GM21576 (cell line): ENCODE data around the gene GOLGA6L6.
"Not testable (repeated sequence)": the region's sequence is repeated elsewhere in the genome, so short reads cannot be mapped to it uniquely, and the experiment has no call there.

Source experiments
- ATAC-seq: cut with Tn5 transposase; IDR thresholded peaks from one replicate; pipeline ENCODE4 v1.9.1; 2021; ENCODE audit warnings: mild to moderate bottlenecking, moderate library complexity; ENCODE audit not compliant: unreplicated experiment

The GOLGA6L6 gene, protein sequence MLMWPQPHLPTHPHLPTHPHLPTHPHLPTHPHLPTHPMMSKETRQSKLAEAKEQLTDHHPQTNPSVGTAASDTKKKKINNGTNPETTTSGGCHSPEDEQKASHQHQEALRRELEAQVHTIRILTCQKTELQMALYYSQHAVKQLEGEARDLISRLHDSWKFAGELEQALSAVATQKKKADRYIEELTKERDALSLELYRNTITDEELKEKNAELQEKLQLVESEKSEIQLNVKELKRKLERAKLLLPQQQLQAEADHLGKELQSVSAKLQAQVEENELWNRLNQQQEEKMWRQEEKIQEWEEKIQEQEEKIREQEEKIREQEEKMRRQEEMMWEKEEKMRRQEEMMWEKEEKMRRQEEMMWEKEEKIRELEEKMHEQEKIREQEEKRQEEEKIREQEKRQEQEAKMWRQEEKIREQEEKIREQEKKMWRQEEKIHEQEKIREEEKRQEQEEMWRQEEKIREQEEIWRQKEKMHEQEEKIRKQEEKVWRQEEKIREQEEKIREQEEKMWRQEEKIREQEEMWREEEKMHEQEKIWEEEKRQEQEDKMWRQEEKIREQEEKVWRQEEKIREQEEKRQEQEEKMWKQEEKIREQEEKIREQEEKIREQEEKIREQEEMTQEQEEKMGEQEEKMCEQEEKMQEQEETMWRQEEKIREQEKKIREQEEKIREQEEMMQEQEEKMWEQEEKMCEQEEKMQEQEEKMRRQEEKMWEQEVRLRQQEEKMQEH

DNA sequence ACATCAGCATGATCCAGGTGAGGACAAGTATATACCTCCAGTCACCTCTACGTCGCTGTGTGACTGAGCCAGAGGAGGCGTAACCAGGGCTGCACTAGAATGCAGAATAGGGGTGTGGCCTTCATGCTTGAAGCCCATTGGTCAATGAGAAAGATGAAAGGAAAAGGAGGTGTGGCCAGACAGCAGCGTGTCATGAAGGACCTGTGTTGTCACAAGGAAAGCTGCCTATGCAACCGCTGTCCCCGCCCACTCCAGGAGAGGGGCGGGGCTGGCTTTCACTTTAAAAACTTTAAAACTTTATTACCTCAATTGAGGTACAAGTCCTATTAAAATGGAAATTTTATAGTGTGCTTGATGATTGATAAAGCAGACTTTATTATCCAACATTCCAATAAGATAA, at the start of gene GOLGA6L6:
Gene GOLGA6L6 (minus strand): TSS at position 101 of the 400 bp plus-strand sequence. CDS start 91 bp downstream, at position 10.
- ATAC-seq, result not testable (repeated sequence)

DNA sequence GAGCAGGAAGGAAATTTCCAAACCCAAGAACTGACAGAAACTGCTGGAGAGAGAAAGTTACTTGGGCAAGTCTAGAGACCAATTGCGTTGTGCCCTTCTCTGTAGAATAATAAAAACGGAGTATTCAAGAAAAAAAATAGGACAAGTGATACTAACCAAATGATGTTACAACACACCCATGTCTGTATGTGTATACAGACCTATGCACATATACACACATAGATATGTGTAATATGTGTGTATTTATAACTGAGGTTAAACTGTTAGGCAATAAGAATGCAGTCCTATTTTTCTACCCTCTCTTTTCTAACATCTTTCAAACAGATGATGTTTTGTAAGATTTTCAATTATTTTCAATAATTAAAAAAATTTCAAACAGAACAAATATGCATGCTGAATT, 48.5 kb upstream of the GOLGA6L6 start:
- ATAC-seq, result not testable (repeated sequence)

DNA sequence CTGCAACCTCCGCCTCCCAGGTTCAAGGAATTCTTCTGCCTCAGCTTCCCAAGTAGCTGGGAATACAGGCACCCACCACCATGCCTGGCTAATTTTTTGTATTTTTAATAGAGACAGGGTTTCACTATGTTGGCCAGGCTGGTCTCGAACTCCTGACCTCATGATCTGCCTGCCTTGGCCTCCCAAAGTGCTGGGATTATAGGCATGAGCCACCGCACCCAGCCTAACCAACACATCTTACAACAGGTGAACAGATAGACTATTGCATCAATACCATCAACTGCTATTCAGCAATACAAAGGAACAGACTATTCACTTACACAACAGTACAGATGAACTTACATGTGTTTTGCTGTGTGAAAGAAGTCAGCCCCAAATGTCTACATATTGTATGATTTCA, 45.2 kb upstream of the GOLGA6L6 start:
- ATAC-seq, result not testable (repeated sequence)

DNA sequence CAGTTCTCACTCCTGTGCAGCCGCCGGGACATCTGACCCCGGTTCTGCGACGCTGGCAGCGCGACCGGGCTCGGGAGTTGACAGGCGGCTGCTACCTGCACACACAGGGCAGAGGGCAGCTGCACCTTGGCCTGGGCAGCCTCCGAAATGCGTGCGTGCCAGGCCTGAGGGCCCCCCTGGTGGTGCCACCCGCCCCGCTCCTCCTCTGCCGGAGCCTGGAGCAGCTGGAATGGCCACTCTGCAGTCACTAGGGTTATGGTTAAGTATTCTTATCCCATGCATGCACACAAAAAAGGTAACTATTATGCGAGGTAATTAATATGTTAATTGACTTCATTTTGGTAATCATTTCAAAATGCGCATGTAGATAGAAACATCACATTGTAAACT, 41.1 kb upstream of the GOLGA6L6 start:
- ATAC-seq, result not testable (repeated sequence)

DNA sequence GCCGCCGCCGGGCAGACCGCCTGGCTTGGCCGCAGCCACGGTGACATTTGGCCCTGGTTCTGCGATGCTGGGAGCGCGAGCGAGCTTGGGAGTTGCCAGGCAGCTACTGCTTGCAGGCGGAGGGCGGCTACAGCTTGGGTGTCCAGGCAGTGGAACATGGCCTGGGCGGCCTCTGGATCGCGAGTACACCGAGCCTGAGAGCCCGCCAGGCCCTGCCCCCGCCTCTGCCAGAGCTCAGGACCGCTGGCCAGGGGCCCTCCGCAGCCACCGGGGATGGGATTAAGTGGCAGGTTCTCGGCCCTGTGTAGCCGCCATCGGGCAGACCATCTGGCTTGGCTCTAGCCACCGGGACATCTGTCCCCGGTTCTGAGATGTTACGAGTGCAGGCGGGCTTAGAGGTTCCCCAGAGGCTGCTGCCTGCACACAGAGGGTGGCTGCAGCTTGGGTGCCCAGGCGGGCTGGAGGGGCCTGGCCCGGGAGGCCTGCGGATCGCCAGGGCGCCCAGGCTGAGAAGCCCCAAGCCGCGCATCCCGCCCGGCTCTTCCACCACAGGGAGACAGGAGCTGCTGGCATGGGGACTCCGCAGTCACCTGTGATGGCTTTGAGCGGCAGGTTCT, 40.6 kb upstream of the GOLGA6L6 start:
- ATAC-seq, result not testable (repeated sequence)

DNA sequence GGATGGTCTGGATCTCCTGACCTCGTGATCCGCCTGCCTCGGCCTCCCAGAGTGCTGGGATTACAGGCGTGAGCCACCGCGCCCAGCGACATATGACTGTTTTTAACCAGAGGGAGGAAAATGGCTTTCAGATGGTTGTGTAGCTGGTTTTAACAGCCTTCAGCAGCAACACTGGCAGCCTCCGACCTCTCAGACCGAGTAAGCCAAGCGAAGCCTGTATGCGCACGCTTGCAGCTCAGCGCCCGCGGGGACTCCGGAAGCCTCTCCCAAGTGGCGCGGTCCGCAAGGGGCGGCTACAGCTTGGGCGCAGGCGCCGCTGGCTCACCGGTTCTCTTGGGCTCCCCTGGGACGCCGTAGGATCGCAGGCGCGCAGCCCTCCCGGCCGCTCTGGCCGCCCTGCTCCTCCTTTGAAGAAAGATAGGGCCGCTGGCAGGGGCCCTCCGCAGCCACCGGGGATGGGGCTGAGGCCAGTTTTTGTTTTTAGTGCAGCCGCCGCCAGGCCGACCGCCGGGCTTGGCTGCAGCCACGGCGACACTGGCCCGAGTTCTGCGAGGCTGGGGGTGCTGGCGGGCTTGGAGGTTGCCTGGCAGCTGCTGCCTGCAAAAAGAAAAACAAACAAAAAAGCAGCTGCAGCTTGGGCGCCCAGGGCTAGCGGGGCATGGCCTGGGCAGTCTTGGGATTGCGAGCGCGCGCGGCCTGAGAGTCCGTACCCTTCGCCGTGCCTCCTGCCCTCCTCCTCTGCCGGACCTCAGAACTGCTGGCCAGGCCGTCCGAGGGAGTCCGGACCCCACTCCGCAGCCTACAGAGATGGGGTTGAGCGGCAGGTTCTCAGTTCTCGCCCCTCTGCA, 39.9 kb upstream of the GOLGA6L6 start:
- ATAC-seq, result not testable (repeated sequence)

DNA sequence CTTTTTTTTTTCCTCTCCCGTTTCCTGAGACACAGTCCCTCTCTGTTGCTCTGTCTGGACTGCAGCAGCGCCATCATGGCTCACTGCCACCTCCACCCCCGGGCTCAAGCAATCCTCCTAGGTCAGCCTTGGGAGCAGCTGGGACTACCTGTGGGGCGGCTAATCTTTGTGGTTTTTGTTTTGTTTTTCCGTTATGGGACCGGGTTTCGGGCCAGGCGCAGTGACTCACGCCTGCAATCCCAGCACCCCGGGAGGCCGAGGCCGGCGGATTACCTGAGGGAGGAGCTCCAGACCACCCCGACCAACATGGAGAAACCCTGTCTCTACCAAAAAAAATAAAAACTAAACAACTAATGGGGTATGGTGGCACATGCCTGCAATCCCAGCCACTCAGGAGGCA, 38.1 kb upstream of the GOLGA6L6 start:
- not testable (repeated sequence) for ATAC-seq

DNA sequence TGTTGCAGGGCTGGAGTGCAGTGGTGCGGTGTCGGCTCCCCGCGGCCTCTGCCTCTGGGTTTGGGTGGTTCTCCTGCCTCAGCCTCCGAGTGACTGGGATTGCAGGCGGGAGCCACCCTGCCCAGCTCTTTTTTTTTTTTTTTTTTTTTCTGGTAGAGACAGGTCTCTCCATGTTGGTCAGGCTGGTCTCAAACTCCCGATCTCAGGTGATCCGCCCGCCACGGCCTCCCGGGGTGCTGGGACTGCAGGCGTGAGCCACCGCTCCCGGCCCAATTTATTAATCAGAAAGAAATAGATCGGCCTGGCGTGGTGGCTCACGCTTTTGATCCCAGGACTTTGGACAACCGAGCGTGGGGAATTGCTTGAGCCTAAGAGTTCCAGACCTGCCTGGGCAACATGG, 9.7 kb upstream of the GOLGA6L6 start:
- ATAC-seq, result not testable (repeated sequence)

DNA sequence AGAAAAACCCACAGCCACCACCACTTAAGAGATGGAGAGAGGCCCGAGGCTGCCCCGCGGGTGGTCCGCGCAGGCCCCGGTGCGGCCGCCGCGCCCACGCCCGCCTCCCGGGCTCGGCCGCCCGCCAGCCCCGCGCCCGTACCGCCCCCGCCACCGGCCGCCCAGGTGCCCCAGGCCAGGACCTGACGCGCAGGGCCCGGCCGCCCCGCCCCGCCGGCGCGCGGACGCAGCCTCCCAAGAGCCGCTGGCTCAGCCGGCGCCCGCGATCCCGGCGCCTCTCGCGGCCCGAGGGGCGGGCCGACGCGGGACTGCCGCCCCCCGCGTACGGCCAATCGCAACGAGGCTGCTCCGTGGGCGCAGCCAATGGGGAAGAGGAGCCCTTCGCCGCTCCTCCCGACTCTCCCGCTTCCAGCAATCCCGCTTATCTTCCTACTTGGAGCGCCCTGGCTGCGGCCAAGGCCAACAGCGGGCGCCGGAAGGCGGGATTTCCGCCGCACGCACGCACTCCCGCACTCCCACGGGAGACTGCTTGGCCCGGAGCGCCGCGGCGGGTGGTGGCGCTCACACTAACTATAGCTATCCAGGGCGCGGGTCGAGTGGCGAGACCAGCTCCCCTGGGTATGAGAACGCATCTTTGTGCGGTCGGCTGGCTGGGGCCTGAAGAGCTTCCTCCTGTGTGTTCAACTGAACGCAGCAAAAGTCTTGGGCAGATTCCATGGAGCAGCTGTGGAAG, 35.5 kb downstream of the GOLGA6L6 start:
- not testable (repeated sequence) for ATAC-seq

DNA sequence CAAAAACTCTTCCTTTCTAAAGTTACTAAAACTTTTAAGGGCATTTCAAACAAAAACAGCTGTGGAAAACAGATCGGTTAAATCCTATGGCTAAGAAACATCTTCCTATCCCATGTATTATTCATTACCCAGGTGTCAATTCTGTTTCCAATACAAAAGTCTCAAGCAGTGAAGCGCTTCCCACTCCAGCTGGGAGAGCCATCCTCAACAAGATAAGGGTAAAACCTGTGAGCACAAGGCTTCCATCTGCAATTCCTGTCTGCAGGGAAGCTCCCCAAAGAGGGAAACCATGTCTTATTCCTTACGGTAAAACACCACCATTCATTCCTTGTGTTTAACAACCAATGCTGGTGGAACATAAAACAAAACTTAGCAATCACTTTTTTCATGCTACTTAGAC, 38.8 kb downstream of the GOLGA6L6 start:
- not testable (repeated sequence) for ATAC-seq

DNA sequence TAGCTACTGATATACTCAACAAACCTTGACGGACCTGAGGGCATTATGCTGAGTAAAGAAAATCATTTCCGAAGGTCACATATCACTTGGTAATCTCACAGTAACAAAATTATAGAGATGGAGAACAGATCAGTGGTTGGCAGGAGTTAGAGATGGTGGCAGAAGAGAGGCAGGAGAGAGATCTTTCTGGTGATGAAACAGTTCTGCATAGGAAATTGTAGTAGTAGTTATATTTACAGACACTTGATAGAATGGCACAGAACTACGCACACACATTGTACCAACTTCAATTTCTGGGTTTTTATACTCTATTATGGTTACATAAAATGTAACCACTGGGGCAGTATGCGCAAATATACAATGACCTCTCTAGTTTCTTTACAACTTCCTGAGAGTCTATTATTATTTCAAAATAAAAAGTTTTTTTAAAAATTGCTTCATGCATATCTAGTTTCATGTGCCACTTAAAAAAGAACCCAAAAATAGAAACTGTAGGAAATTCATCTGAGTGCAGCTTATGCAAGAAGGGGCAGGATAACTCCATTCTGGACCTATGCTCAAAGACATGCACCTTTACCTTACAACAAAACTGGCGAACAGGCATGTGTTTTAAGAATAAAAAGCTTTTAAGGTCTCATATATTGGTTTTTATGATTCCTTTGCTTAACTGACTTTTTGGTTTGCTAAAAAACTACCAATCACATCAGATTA, 39.9 kb downstream of the GOLGA6L6 start:
- ATAC-seq, result not testable (repeated sequence)

DNA sequence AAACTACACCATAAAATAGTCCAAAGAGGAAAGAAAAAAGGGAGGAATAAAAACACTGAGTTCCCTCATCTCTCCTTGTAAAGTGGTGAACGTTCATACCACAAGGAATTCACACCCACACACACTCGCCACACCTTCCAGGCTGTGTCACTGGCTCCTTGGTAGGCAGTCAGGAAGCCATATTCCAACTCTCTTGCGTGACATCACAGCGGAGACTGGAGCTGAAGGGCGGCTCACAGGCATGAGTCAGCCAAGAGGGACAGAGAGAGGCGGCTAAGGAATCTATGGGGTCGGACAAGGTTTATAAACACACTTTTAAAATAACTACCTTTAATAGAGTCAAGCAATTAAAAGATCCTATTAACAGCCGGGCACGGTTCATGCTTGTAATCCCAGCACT, 43.8 kb downstream of the GOLGA6L6 start:
- not testable (repeated sequence) for ATAC-seq

DNA sequence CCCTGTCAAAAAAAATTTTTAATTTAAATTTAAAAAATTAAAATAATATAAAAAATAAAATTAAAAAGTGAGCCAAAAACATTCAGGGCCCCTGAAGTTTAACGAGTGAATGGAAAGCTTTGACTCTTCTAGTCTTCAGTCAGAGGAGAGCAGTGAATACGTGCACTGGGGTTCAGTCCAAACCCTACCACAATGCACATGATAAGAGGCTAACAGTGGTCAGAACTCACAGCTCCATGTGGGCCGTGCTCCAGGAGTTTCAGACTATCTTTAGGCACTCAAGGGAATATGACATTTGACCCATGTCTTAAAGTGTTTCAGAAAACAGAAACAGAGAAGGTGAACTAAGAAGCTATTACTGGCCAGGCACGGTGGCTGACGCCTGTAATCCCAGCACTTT, 48.6 kb downstream of the GOLGA6L6 start:
- not testable (repeated sequence) for ATAC-seq

DNA sequence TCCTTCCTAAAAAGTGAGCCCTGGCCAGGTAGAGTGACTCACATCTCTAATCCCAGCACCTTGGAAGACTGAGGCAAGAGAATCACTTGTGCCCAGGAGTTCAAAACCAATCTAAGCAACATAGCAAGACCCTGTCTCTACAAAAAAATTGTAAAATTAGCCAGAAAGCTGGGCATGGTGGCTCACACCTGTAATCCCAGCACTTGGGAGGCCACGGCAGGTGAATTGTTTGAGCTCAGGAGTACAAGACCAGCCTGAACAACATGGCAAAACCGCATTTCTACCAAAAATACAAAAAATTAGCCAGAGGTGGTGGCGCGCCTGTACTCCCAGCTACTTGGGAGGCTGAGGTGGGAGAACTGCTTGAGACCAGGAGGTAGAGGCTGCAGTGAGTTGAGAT, 49.0 kb downstream of the GOLGA6L6 start:
- not testable (repeated sequence) for ATAC-seq

DNA sequence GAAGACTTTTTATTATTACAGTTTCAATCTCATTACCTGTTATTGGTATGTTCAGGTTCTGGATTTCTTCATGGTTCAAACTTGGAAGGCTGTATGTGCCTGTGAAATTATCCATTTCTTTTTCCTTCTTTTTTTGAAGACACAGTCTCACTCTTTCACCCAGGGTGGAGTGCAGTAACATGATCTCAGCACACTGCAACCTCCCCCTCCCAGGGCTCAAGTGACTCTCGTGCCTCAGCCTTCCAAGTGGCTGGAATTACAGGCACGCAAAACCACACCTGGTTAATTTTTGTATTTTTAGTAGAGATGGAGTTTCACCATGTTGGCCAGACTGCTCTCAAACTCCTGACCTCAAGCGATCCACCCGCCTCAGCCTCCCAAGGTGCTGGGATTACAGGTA, 52.3 kb downstream of the GOLGA6L6 start:
- not testable (repeated sequence) for ATAC-seq
